Measurements from ENCODE around the gene EXOC3L1.
A peak's percentile ranks its signal among the peaks of the same experiment; 100 is the strongest.

Gene EXOC3L1

GRCh38 chr16:67162506-67163163, 27.3 kb downstream of the EXOC3L1 start:
- peak in 1 of 14 donors; percentile 19 for DNase-seq

- DNase-seq: peak in 1 of 14 donors; percentile 76
These were observed 28.3 kb downstream of the EXOC3L1 start for GRCh38 chr16:67161595-67162058.

GRCh38 chr16:67158637-67159600, 31.0 kb downstream of the EXOC3L1 start:
- no peak for DNase-seq

- DNase-seq: no peak
These were observed 31.9 kb downstream of the EXOC3L1 start for GRCh38 chr16:67157892-67158635.

GRCh38 chr16:67157106-67157748, 32.7 kb downstream of the EXOC3L1 start:
- DNase-seq: no peak

- no peak for DNase-seq
These were observed 33.6 kb downstream of the EXOC3L1 start for GRCh38 chr16:67156143-67156844.

- peak in 11 of 14 donors; percentile 22 to 87 (median 44) for DNase-seq
These were observed 34.4 kb downstream of the EXOC3L1 start for GRCh38 chr16:67155295-67156142.

GRCh38 chr16:67154578-67155294, 35.2 kb downstream of the EXOC3L1 start:
- DNase-seq: no peak

GRCh38 chr16:67151431-67152097, 38.4 kb downstream of the EXOC3L1 start:
- no peak for DNase-seq

GRCh38 chr16:67150833-67151396, 39.0 kb downstream of the EXOC3L1 start, which contains the start of gene B3GNT9:
B3GNT9 (minus strand) TSS chr16:67150998; CDS start chr16:67150485, 513 bp downstream.
- DNase-seq: peak in 12 of 14 donors; percentile 19 to 84 (median 68)

GRCh38 chr16:67150047-67150832, 39.7 kb downstream of the EXOC3L1 start:
- DNase-seq: peak in 1 of 14 donors; percentile 74

- DNase-seq: no peak
These were observed 40.5 kb downstream of the EXOC3L1 start for GRCh38 chr16:67149276-67150046.

GRCh38 chr16:67148656-67149275, 41.2 kb downstream of the EXOC3L1 start:
- no peak for DNase-seq

- no peak for DNase-seq
These were observed 41.7 kb downstream of the EXOC3L1 start for GRCh38 chr16:67148221-67148620.

GRCh38 chr16:67147437-67148140, 42.3 kb downstream of the EXOC3L1 start:
- peak in 1 of 14 donors; percentile 45 for DNase-seq
